GM21528 (cell line): ENCODE results near the gene TK2.
"Not testable (repeated sequence)": the region's sequence is repeated elsewhere in the genome, so short reads cannot be mapped to it uniquely, and the experiment has no call there.

Source experiments
- ATAC-seq: cut with Tn5 transposase; IDR thresholded peaks from one replicate; pipeline ENCODE4 v1.9.1; 2021; ENCODE audit warnings: mild to moderate bottlenecking, moderate library complexity; ENCODE audit not compliant: unreplicated experiment, low FRiP score

Gene TK2

GRCh38 chr16:66521951-66522771, 27.8 kb downstream of the TK2 start:
- no peak for ATAC-seq

DNA sequence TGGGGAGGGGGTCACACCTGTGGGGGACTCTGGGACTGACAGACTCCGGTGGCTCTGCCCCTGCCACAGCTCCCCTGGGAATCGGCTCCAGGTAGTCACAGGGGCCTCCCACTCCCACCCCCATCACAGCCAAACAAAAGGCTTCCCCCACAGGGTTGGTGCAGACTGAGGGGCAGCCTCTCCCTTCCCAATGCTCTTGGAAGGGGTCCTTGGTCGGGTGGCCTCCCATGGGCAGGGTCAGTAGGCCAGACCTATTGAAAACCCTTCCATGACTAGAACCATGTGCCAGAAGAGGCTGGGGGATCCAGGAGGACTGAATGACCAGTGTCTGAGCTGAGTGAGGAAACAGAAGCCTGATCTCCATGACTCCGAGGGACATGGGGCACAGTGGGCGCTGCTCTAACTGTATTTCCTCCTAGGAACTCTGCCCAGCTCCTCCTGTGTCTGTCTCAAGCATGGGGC, 28.6 kb downstream of the TK2 start:
- no peak for ATAC-seq

DNA sequence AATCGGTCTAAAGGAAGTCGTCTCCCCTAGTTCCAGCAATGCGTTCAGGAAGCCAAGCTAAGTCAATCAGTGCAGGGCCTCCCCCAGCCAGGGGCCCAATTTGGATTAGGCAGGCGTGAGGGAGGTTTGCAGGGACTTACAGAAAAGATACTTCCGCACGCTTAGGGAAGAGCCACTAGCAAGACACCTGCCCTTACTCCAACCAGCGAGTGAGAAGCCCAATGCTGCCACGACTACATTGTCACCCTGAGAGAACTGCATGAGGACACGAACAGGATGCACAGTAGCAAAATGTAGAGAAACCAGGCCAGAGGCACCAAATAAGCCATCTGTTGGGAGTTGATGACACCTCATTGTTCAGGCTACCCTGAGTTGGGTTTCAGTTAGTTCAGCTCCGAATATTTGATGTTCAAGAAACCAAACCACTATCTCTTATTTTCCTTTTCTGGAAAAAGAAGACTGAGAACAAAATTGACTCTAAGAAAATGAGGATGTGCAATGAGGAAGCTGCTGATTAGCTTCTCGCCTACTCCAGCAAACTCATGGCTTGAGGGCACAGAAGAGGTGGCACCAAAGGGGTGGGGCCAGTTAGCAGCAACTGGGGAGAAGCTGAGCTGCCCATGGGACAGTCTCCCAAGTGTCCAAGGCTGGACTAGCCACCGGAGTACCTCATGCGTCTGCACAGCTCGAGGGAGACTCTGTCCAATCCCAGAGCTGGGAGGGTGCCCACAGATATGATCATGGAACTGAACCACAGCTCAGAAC, 29.3 kb downstream of the TK2 start:
- ATAC-seq, result no peak

DNA sequence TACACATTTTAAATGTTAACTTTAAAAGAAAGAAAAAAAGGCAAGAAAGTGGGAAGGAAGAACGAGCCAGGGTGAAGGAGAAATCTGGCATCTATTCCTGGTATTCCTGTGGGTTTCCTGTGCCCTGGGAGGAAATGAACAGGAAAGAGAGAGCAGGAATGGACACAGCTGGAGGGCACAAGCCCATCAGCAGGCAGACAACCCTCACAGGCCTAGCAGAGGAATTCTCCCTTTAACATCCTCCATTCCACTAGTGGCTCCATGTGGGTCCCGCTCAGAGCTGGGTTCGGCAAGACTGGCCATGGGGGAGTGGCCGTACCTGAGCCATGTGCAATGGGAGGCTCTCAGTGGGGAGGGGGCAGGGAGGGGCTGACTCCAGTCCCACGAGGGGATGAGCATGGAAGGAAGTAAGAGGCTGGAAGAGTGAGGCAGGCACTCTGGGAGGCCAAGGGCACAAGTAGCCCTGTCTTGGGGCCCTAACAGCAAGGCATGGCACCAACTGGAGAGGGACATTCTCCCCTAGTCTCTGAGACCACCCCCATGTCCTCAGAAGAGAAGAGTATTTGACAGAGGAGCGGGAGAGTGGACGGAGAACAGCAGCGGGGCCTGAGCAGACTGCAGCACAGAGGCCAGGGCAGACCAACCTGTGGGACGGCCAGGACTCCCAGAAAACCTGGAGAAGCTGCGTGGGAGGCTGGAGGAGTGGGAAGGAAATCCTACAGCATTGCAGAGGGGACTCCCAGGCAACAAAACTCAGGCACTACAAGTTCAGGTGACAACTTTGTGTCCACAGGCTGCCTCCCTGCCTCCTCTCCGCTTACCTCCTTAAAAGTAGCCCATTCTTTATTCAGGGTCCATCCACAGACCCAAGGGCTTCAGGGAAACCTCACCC, 30.2 kb downstream of the TK2 start:
- no peak for ATAC-seq

GRCh38 chr16:66517586-66518263, 32.2 kb downstream of the TK2 start:
- ATAC-seq, result no peak

DNA sequence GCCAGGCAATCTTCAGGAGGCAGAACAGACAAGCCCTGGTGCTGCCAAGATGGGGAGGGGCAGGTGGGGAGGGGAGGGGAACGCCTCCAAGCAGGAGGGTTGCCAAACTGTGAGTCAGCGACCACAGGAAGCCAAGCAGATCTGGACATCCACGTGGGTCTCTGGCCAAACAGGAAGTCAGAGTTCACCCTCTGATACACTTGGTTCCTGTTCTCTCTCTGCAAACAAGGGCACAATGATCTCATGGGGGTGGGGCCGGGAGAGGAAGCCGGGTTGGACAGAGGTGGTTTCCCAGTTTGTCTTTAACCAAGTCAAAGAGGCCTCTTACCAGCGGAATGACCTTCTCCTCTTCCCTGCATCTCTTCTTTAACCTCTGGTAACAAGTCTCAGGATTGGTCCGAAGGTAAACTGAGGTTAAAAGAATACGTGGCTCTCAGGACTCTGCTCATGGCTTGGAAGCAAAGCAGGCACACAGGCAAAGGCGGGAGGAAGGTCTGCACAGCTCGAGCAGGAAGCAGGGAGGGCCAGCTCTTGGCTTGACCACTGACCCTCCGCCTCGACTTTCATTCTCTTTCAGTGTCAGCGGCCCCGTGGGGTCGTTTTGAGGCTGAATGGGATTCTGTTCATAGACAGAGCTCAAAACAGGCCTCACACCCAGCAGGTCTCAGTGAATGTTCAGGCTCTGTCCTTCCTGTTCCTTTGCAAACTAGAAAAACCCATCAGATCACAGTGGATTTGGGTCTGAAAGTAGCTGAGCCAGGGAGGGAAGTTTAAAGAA, 32.9 kb downstream of the TK2 start:
- ATAC-seq, result peak; percentile 98

GRCh38 chr16:66516509-66516807, 33.5 kb downstream of the TK2 start:
- ATAC-seq, result peak; percentile 25

DNA sequence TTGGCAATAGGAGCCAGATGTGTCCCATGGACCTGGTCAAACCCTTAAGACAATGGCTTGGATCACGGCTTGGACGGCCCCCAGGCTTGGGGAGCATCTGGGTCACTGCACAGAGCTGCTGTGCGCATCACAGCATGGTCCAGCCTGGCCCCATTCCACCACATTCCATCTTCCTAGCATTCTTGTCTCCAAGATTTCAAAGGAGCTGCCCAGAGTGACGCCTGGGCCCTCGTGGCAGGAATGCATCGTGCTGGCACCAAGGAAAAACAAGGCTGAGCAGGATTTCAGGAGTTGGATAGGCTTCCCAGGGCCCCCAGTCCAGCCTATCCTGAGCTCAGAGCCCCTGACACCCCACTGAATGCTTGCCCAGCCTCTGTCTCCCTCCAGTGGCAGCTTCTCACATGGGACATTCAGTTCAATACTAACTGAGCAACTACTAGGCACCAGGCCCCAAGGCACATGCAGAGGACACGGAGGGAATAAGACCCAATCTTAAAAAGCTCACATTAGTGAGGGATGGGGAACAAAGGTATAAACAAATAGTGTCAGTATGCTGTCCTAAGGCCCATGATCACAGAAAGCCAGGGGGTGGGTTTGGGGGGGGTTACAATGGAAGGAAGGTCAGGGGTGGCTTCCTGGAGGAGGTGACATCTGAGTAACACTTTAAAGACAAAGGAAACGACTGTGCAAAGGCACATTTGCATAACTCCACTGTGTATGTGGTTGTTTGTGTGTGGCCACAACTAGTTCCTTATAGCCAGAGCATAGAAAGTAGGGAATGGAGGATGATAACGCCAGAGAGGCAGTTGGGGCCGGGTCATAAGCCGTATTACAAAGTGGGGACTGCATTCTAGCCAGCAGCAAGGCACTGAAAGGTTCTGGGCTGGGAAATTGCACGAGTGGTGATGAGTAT, 34.1 kb downstream of the TK2 start:
- no peak for ATAC-seq

- ATAC-seq, result not testable (repeated sequence)
Measured at GRCh38 chr16:66514980-66515595, 34.8 kb downstream of the TK2 start.

DNA sequence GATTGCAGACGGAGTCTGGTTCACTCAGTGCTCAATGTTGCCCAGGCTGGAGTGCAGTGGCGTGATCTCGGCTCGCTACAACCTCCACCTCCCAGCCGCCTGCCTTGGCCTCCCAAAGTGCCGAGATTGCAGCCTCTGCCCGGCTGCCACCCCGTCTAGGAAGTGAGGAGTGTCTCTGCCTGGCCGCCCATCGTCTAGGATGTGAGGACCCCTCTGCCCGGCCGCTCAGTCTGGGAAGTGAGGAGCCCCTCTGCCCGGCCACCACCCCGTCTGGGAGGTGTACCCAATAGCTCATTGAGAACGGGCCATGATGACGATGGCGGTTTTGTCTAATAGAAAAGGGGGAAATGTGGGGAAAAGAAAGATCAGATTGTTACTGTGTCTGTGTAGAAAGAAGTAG, 35.5 kb downstream of the TK2 start:
- not testable (repeated sequence) for ATAC-seq

DNA sequence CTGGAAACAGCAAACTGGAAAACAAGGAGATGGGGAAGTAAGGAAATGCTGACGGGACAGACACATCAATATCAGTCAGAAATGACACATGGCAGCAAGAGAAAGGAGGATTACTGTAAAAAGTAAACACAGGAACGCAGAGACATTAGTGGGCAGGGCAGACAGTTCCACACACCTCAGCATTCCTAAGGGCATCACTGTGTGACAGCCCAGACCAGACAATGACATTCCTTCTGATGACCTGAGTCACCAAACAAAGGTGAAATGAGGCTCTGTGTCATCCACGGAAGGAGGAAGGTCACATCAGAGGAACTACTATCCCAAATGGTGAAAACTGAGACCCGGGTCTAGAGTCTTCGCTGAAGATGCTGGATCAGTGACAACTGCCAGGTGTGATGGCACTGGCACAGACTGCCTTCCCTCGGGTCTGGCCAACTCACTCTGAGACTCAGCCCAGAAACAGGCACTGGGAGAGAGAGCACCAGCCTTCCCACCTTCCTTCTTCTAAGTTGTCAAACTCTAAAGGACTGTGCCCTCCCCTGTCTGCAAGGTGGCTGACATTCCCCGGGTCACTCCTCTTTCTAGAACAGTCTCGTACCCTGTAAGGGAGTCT, 36.7 kb downstream of the TK2 start:
- ATAC-seq, result no peak

GRCh38 chr16:66512272-66513110, 37.4 kb downstream of the TK2 start:
- ATAC-seq, result no peak

DNA sequence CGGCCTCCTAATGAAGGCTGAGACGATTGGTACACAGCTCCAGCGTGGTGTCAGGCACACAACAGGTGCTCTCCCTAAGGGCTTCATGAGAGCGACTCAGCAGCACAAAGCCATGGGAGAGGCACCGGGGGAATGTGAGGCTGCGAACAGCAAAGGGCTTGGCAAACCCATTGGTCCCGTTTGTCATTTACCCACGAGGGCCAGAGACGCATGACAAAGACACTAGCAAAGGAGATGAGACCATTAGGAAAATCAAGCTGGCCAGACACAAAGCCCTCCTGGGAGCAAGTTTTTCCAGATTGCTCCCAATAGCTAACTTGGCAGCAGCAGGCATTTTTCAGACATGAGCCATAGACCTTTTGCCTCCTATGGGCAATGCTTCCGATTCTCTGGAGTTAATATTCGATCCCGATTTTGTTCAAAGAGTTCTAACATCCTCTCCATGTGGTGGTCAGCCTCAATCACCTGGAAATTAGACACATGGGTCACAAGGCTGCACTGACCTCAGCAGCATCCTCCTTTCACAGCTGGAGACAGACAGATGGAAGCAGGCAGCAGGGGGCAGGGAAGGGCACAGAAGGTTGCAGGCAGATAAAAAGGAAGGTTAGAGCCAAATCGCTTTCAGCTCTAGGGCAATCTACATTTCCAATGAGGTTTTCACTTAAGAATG, 38.2 kb downstream of the TK2 start:
- no peak for ATAC-seq

GRCh38 chr16:66510711-66511601, 39.0 kb downstream of the TK2 start:
- no peak for ATAC-seq

DNA sequence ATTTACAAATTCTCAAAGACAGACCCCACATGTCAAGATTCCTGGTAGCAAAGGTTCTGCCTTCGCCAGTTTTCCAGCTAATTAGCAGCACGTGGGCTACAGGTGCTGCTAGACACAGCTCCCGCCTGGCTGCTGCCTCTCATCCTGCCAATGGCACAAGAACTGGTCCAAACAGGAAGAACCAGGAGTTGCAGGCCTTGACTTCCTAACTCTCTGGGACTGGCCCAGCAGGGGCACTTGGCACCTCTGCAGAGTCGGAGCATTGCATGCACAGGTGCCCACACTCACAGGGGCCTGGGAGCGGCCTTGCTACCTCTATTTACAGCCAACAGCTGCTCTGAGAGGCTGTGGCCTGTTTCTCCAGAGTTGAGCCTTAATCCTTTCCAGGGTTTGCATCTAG, 39.6 kb downstream of the TK2 start:
- no peak for ATAC-seq
